ENCODE data around the gene WDFY1. TPM values are rescaled to one million over a fixed set of nuclear protein-coding genes. Genes with fewer than 3 reads are reported as not detected.

The WDFY1 gene
- total RNA-seq, 4 donors from 2014 or later = 28.1 to 38.4 (median 31.8) TPM

- TF ChIP-seq POLR2A (IDR thresholded peaks at IDR 0.05) (no peak), CTCF (IDR thresholded peaks at IDR 0.05) (no peak)
- WGBS, 2 donors = 93 to 95% methylated on average over 5 of the region's 5 CpGs
Observed at GRCh38 chr2:223829128-223829527, 116.0 kb downstream of the WDFY1 start.

DNA sequence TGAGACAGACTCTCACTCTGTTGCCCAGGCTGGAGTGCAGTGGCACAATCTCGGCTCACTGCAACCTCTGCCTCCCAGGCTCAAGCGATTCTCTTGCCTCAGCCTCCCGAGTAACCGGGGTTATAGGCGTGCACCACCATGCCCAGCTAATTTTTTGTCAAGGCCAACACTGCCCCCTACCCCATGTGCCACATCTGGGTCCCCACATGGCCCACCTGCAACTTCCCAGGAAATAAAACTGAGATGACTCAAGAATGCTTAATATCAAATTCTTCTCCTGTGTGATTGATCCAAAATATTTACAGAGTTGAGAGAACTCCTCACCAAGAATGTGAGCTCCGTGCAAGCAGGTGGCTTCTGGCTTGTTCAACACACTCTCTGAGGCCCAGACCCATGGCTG, 116.8 kb downstream of the WDFY1 start:
- intact Hi-C loops (cut with DNase I; ENCODE audit: low total_unique reads) = no loop called here
- H3K4me3 ChIP-seq (ENCODE audit: low read depth, poor library complexity, severe bottlenecking) = no peak overlapping the region
- DNase-seq (ENCODE audit: low spot score in 2 of 2) = no peak
- TF ChIP-seq CTCF (IDR thresholded peaks at IDR 0.05) (no peak), POLR2A (IDR thresholded peaks at IDR 0.05) (no peak)
- WGBS, 2 donors = 91 to 94% methylated on average over 6 of the region's 6 CpGs

More at GRCh38 chr2:223829128-223829527, 116.0 kb downstream of the WDFY1 start:
- DNase-seq (ENCODE audit: low spot score in 2 of 2) = no peak
- intact Hi-C loops (cut with DNase I; ENCODE audit: low total_unique reads) = no loop called here
- H3K4me3 ChIP-seq (ENCODE audit: low read depth, poor library complexity, severe bottlenecking) = no peak overlapping the region

DNA sequence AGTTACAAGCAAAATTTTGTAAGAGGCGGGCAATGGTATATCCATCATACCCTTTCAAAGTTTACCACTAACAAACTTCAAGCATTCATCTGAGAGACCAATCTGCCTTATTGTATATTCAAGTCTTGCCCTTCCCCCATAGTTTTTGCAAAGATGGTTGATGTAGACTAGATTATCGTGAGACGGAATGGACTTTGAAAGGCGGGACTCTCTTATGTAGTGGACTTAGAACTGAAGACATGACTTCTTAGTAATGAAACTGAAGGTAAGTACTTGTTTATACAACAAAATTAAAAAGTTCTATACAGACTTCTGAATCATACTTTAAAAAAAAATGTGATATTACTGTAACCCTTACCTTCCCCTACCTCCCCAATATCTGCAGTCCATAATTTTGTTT, 118.1 kb downstream of the WDFY1 start:
- H3K4me3 ChIP-seq (ENCODE audit: low read depth, poor library complexity, severe bottlenecking) = no peak overlapping the region
- DNase-seq (ENCODE audit: low spot score in 2 of 2) = no peak
- intact Hi-C loops (cut with DNase I; ENCODE audit: low total_unique reads) = no loop called here
- WGBS, 2 donors = 62 to 63% methylated on average over 4 of the region's 4 CpGs
- TF ChIP-seq CTCF (IDR thresholded peaks at IDR 0.05) (no peak), POLR2A (IDR thresholded peaks at IDR 0.05) (no peak)

Other genes starting within 250 kb of the WDFY1 start
- 1 to 10 TPM in 3 of 4 donors, under 1 TPM in 1; 0.80 to 6.4 (median 1.7) TPM for gene AP1S3, start 107.8 kb downstream of the WDFY1 start, total RNA-seq
- 10 to 100 TPM; 19.6 to 27.5 (median 21.5) TPM for gene MRPL44, start 12.1 kb upstream of the WDFY1 start, total RNA-seq
- 10 to 100 TPM in 1 of 4 donors, 1 to 10 TPM in 3; 1.8 to 11.5 (median 4.7) TPM for gene SERPINE2, start 94.0 kb upstream of the WDFY1 start, total RNA-seq